DMS53 (cell line): ENCODE measurements around the gene MRPS2.
"Not testable (repeated sequence)": the region's sequence is repeated elsewhere in the genome, so short reads cannot be mapped to it uniquely, and the experiment has no call there.

Source experiments
- DNase-seq: peaks from one replicate; lab custom pipeline; 2025; lab: John Stamatoyannopoulos, UW

Gene MRPS2

DNA sequence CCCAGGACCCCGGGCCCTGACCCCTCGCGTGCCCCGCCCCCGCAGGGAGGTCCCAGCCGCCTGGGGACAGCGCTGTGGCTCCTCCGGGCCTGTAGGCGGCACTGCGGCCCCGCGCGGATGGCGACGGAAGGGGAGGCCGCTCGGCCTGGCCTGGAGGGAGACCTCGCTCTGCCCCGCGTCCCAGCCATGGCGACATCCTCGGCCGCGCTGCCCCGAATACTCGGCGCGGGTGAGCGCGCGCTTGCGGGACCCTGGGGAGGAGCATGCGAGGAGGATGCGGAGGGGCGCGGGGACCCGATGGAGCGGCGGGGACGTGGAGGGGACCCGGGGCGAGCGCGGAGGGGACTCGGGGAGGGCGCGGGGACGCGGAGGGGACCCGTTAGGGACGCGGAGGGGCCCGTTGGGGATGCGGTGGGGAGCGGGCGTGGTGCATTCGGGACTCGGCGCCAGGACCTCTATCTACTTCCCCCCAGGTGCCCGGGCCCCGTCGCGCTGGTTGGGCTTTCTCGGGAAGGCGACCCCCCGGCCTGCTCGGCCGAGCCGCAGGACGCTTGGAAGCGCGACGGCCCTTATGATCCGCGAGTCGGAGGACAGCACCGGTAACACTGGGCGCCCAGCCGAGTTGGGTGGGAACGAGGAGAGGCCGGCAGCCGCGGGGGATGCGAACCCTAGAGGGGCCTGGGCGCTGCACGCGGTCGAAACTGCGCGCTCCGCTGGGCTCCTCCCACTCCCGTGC lies at the start of gene MRPS2:
Gene MRPS2 (plus strand): TSS at position 158 of the 736 bp plus-strand sequence. CDS start 29 bp downstream, at position 187.
- DNase-seq = peak; percentile 95

DNA sequence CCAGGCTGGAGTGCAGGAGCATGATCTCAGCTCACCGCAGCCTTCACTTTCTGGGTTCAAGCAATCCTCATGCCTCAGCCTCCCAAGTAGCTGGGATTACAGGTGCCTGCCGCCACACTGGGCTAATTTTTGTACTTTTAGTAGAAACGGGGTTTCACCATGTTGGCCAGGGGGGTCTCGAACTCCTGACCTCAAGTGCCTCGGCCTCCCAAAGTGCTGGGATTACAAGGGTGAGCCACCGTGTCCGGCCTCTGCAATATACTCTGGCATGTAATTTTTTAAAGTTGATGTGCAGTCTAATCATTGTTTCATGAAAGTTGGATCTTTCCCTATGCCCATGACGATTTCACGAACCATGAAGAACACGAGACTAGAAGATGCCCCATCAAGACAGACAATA lies 49.5 kb upstream of the MRPS2 start:
- no peak for DNase-seq

DNA sequence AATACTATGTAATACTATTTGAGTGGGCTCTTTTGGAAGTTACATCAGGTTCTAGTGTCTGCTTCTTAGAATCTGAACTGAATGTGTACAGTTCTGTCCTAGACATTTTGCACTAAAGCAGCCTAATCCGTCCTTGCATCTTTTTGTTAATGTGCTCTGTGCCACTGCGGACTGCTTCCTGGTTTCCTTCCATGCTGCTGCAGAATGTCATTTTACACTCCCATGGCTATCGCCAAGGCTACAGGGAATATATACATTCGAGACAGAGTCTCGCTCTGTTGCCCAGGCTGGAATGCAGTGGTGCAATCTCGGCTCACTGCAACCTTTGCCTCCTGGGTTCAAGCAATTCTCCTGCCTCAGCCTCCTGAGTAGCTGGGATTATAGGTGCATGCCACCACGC lies 48.6 kb upstream of the MRPS2 start:
- DNase-seq = not testable (repeated sequence)

DNA sequence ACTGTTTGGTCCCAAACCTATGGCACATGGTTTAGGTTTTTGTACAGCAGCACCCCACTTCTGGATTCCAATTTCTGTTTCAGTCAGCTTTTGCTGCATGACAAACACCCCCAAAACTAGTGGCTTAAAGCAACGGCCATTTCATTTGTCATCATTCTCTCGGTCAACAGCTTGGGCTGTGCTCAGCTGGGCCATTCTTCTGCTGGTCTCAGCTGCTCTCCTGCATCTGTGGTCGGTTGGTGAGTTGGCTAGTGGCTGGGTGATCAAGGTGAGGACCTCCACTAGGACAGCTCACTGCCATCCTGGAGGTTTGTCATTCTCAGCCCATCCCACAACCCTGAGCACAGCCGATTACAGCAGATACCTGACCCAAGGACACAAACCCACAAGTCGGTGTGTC lies 45.7 kb upstream of the MRPS2 start:
- no peak for DNase-seq

DNA sequence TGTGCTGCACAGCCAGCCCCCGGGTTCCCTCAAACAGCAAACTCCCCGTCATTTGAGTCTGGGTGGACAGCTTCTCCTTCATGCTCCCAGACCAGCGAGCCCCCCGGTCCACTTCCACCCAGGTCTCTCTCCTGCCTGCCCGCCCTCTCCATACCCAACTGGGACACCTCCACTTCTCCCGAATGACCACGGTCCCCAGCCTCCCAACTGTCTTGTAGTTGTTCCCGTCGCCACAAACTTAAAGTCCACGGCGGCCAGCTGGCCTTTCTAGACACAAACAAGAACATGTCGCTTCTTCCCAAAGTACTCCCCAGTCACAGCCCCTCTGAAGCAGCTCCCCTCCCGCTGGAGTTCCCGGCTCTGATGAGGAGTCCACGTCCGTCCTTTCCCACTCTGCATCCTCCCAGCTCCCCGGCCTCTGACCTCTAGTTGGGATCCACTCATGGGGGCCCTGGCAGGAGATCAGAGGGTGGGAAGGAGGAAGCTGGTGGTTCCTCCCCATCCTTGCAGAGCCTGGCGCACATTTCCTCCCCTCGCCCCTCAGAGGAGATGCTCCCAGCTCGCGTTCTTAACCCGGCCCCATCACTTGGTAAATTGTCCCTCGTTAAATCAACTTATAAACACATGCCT lies 45.0 kb upstream of the MRPS2 start:
- no peak for DNase-seq

DNA sequence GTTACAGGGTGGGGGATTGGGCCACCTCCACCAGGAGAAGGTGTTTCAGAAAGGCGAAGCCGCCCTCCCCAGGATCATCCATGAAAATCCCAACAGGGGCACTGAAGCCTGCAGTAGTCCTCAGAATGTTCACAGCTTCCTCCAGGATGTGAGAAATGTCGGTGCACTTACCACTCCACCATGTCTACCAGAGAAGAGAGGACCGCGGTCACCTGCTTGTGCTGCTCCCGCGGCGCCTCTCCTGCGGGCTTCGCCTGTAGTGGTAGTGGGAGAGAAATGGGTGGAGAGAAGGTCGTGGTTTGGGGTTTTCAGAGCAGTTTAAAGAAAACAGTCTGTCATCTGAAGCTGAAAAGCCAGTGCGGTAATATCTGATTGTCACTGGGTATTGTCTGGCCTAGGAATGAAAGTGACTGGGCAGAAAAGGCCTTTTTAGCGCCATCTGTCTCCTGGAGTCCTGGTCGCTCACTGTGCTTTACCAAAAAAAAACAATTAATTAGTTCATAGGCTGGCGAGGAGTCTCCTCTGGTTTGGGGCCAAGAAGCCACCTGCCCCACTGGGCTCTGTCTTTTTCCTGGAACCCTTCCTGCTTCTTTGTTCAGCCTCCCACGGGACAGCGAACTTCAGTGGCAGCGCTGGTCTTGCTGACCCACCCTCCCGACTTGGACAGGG lies 43.9 kb upstream of the MRPS2 start:
- DNase-seq = no peak

DNA sequence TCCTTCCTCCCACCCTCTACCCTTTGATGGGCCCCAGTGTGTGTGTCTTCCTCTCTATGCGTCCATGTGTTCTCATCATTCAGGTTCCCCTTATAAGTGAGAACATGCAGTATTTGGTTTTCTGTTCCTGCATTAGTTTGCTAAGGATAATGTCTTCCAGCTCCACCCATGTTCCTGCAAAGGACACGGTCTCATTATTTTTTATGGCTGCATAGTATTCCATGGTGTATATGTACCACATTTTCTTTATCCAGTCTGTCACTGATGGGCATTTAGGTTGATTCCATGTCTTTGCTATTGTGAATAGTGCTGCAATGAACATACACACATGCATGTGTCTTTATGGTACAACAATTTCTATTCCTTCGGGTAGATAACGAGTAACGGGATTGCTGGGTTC lies 42.0 kb upstream of the MRPS2 start:
- DNase-seq = not testable (repeated sequence)

DNA sequence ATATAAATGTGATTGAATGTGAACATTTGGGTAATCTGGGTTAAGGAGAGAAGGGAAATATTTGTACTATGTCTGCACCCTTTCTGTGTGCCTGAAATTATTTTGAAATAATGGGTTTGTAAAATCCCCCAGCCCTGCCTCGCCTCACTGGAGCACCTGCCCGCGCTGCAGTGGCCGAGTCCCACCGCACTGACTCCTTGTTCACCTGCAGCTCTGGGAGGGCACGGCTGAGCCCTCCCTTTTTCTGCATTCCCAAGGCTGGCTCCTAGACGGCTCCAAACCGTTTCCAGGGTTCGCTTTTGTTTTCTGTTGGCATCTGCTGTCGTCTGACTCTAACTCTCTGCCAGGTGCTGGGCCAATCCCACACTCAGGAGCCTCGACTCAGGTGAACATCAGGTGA lies 38.5 kb upstream of the MRPS2 start:
- DNase-seq = no peak

DNA sequence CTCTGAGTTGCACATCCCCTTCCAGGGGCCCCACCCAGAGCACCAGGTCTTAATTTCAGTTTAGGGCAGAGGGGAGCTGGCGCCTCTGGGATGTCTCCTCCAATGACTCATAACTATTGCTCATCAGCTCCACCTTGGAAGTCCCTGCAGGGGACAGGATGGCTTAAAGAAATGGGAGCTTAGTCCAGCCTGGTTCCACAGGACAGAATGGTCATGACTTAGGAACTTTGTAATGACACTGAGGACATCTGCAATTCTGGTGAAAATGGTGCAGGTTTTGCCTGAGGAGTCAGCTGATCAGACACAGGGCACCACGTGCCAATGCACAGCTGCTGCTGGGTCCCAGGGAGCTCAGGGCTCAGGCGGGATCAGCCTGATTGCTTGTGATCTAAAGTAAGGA lies 37.3 kb upstream of the MRPS2 start:
- DNase-seq = no peak

DNA sequence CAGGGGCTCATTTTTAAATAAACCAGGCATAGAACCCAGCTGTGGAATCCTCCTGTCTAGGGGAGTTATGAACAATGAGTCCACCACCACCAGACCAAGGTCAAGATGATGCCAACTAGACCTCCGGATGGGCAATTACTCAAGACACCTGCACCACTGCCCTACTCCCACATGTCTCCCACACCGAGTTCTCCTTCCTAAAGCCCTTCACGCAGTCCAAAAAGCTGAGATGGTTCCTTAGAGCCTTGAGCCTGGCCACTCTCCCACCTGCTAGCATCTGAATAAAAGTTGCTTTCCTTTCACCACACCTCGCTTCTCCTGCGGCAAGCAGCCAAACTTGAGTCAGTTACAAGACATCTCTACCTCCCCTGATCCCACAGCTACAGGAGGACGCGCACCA lies 36.3 kb upstream of the MRPS2 start:
- no peak for DNase-seq

DNA sequence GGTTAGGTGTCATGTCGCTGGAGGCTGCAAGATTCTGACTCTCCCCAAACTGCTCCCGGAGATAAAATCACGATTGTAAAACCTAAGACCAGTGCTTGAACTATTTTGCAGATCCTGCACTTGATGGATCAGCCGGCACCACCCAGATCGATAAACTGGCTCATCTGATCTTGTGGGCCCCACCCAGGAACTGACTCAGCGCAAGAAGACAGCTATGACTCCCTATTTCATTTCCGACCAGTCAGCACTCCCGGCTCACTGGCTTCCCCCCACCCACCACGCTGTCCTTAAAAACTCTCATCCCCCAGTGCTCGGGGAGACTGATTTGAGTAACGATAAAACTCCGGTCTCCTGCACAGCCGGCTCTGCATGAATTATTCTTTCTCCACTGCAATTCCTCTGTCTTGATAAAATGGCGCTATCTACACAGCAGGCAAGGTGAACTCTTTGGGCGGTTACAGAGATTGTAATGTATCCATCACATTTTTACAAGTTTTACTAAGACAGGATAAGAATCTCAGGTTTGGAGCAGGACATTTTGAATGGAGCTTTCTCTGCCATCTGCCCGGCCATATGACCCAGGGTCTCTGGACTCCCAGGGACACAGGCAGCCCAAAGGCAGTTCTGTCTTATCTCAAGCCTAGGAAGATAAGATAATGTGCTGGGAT lies 31.5 kb upstream of the MRPS2 start:
- no peak for DNase-seq

DNA sequence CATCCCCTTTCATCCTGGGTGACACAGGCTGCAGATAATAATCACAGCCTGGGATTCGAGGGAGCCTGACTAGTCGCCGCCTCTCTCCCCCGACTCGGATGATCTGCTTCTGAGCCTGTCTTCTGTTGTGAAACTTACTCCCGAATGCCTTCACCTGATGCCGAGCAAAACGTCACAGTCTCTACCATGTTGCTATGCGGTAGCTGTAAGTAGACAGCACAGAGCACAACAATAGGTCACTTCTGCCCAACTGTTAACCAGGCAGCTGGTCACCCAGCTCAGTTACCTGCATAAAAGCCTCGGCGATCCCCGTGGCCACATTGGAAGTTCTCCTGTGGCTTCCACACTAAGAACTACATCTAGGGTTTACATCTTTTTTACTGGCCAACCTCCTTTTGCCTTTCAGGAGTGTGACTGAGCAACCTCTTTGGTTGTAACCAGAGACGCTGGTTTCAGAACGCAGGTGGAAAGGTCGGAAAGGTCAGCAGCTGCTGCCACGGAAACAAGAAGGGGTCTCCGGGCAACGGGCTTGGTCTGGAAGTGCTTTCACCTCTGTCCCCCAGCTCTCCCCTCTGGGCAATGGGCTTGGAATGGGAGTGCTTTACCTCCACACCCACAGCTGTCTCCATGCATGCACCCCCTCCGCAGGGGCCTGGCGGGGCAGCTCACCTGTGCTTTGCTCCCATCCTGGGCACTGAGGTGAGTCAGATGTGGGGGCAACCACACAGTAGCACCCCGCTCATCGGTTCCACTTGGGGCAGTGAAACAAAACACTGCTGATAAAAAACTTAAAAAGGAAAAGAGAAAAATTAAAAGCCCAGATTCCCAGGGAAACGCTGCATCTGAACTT lies 28.5 kb upstream of the MRPS2 start:
- DNase-seq = no peak

DNA sequence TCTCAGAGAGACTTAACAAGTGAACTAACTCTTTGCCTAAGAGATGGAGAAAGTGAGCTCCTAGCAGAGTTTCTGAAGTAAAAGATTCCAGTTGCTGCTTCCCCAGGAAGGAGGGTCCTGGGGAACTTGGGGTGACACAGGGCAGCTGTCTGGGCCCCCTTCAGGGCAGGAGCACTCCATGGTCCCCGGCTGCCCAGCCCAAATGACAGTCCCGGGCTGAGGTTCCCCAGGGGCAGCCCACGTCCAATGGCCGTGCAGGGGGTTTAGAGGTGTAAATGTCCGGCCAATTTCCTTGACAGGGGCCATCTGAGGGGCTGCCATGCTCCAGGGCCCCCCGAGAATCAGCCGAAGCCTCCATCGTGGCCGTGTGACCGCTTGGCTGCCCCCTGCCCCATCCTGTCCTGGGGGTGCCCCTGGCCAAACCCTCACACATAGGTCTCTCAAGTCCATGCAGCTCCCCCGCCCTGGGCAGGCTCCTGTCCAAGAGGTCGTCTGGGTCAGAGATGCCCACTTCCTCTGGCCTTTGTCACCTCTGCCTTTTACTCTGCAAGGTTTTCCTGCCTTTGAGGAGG lies 26.4 kb upstream of the MRPS2 start:
- no peak for DNase-seq

DNA sequence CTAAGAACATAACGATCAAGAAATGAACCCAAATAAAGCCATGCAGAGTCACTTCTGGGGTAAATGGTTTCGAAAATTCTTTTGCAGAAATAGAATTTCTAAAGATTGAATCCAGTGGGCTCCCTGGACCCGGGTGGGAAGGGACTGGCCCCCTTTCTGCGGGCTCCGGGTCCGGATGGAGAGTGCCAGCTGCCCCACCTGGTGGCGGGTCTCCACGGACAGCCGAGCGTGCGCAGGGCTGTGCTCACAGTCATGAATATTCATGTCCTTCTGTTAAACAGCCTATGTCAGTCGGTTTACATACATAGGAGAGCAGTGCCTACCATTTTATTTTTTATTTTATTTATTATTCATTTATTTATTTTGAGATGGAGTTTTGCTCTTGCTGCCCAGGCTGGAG lies 25.6 kb upstream of the MRPS2 start:
- DNase-seq = peak; percentile 33

DNA sequence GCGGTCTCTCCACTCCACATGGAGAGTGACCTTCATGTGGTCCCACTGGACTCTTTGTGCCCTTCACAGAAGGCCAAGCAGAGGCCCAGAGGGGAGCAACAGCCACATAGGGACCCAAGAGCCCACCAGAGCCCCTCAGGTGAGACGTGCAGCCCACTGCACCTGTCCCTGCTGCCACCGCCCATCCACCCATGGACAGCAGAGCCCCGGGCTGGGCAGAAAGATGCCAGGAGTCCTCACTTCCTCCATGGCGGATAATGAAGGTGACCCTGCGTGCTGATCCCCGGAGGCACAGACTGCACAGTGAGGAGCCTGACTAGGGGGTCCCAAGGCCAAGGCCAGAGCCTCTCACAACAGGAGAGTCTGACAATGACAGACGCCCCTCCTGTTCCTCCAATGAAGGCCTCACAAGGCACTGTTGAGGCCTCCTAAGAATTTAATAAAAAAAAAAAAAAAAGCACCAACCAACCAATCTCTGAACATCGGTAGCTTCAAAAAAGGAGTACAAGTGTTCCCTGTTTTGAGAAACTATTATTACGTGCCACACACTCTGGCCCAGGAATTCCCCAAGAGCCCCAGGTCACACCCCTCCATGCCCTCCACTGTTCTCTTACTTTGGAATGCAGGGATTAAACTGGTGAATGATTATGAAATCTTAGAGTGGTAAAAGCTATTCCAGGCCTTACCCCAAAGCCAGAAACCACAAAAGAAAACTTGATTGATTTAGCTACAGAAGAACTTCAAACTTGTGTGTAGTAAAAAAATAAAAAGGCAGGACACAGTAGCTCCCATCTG lies 23.7 kb upstream of the MRPS2 start:
- DNase-seq = no peak

DNA sequence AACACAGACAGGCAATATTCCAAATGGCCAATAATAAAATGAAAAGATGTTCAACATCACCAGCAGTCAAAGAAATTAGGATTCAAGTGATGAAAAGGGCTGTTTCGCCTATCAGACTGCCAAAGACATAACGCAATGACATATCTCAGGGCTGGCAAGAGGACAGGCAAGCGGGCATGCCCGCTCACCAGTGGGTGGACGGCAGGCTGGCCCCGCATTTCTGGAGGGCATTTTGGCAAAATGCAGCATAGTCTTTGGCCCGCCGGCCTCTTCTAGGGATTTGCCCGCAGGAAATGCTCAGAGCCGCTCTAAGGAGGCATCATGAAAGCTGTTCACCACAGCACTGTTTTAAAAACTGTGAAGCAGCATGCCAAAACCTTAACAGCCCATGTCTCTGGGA lies 22.3 kb upstream of the MRPS2 start:
- no peak for DNase-seq

DNA sequence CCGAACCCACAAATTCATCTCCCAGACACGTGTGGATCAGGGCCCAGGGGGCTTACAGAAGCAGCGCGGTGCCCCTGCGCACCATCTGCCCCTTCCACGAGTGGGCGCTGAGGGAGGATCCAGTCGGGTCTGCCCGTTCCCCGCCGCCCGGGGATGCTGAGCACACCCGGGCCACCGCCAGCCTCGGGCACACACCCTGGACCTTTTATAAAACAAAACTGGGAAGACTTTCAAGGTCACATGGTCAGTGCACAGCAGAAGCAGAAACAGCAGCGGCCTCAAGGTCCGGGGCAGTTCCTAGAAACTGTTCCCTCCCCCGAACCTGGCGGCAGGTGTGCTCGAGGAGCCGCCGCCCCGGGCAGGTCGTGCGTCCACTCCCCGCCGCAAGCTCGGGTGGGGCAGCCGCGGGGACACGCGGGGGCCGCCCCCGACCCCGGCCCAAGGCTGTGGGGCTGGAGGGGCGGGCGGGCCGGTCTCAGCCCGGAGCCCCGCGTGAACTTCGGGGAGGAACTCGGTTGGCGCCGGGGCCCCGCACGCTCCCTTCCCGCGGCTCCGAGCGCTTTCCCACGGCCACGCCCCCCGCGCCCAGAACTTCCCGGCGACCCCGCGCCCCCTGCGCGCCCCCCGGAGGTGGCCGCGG lies 21.5 kb upstream of the MRPS2 start:
- peak; percentile 77 for DNase-seq

DNA sequence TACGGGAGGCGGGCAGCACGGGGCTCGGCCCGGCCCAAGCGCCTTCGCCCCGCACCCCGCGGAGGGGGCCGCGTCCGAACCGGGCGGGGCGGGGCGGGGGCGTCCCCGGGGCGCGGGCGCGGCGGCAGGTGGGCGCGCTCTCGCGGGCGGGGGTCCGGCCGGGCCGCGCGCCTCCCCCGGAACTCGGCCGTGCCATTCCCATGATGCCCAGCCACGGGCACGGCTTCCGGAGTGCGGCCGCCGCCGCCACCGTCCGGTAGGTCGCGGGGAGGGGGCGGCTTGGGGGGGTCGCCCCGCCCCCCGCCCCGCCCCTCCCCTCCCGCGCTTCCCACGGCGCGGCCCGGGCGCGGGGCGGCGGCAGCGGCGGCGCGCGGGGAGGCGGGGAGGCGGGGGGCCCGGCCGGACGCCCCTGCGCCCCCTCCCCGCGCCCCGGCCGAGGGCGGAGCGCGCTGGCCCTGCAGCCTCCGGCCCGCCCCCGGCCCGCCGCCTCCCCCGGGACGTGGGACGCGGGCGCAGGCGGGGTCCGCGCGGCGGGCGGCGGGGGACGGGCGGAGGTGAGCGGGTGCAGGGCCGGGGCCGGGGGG lies 20.9 kb upstream of the MRPS2 start, which contains the start of gene PPP1R26:
Gene PPP1R26 (plus strand): TSS at position 314 of the 584 bp plus-strand sequence. CDS start 4,729 bp downstream, outside the sequence.
- peak; percentile 69 for DNase-seq
